HPDE6-E6E7 (cell line): Measurements from ENCODE around the gene MAML3.

Source experiments
- DNase-seq: peaks from one replicate; pipeline ENCODE4 v3.0.0; 2011; ENCODE audit warnings: missing footprints; ENCODE audit errors: extremely low spot score

The MAML3 gene

GRCh38 chr4:140003876-140004548 is 150.0 kb downstream of the MAML3 start:
- DNase-seq = no peak

GRCh38 chr4:140000232-140000631 is 153.8 kb downstream of the MAML3 start:
- no peak for DNase-seq

GRCh38 chr4:139988863-139989765 is 164.9 kb downstream of the MAML3 start:
- DNase-seq = peak; percentile 90

- peak; percentile 20 for DNase-seq
Observed at GRCh38 chr4:139987502-139987850, 166.5 kb downstream of the MAML3 start.

- DNase-seq = no peak
Observed at GRCh38 chr4:139986689-139987501, 167.1 kb downstream of the MAML3 start.

- no peak for DNase-seq
Observed at GRCh38 chr4:139986106-139986505, 167.9 kb downstream of the MAML3 start.

GRCh38 chr4:139985401-139985800 is 168.6 kb downstream of the MAML3 start:
- DNase-seq = no peak

GRCh38 chr4:139984471-139984870 is 169.5 kb downstream of the MAML3 start:
- DNase-seq = no peak

GRCh38 chr4:139978692-139979091 is 175.3 kb downstream of the MAML3 start:
- DNase-seq = no peak

GRCh38 chr4:139977838-139978609 is 176.0 kb downstream of the MAML3 start:
- no peak for DNase-seq

GRCh38 chr4:139975830-139976272 is 178.1 kb downstream of the MAML3 start:
- peak; percentile 43 for DNase-seq

- no peak for DNase-seq
Observed at GRCh38 chr4:139973616-139974015, 180.4 kb downstream of the MAML3 start.

GRCh38 chr4:139973015-139973414 is 181.0 kb downstream of the MAML3 start:
- no peak for DNase-seq

- no peak for DNase-seq
Observed at GRCh38 chr4:139972305-139972704, 181.7 kb downstream of the MAML3 start.

- DNase-seq = no peak
Observed at GRCh38 chr4:139971111-139971510, 182.9 kb downstream of the MAML3 start.

GRCh38 chr4:139969635-139970266 is 184.2 kb downstream of the MAML3 start:
- DNase-seq = no peak

- no peak for DNase-seq
Observed at GRCh38 chr4:139968831-139969230, 185.2 kb downstream of the MAML3 start.

- DNase-seq = no peak
Observed at GRCh38 chr4:139966383-139966782, 187.6 kb downstream of the MAML3 start.

- DNase-seq = no peak
Observed at GRCh38 chr4:139965789-139966188, 188.2 kb downstream of the MAML3 start.

- DNase-seq = no peak
Observed at GRCh38 chr4:139963708-139964107, 190.3 kb downstream of the MAML3 start.

- DNase-seq = no peak
Observed at GRCh38 chr4:139962130-139962684, 191.8 kb downstream of the MAML3 start.
